ENCODE measurements around the gene THSD4.
"Not testable (repeated sequence)": the region's sequence is repeated elsewhere in the genome, so short reads cannot be mapped to it uniquely, and the experiment has no call there.

The THSD4 gene

DNA sequence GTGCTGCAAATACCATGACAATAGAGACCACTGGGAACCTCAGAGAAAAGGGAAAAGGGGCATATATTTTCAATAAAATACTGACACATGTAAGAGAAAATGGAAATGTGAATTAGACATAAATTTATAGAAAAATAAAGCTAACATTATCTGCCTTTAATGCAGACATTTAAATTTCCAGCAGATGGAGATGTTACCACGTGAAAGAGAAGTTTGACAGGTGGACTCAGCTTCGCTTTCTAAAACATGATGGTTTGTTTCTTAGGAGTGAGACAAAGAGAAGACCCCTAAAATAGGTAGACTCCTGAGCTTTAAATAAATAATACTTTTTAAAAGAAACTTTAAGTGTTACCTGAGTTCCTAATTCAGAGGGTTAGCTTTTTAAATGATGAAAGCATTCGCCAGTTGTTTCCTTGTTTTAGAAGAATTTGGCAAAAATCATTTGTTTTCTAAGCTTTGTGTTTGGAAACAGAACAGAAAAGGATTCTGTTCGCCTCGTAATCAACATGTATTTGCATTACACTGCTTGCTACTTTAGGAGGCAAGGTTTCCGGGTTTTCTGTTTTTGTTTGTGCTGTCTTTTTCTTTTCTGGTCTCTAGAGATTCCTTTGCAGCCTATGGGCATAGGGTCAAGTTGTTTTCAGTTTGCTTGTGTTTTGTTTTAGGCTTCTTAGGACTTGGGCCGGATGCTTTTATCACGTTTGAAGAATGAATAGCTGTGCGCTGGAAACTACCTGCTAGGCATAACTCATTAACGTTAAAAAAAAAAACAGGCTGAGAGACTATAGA, 271.4 kb downstream of the THSD4 start:
- DNase-seq (ENCODE audit: low spot score) = peak; percentile 45

DNA sequence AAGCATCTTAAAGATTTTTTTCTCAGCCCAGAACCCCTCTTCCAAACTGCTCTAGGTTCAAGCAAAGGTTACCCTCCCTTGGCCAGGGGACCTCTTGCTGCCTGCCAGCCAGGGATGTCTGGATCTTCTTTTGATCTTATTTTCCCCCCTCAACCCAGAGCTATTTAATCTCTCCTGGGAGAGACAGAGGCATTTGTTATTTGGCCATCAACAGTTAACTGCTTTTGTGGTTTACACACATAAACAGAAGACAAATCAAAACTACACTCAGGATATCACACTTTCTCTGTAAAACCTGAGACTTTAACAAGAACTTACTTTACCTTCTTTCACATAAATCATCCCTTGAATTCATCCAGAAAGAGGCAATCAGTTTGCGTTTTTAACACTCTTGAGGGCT, 272.5 kb downstream of the THSD4 start:
- DNase-seq (ENCODE audit: low spot score) = no peak

DNA sequence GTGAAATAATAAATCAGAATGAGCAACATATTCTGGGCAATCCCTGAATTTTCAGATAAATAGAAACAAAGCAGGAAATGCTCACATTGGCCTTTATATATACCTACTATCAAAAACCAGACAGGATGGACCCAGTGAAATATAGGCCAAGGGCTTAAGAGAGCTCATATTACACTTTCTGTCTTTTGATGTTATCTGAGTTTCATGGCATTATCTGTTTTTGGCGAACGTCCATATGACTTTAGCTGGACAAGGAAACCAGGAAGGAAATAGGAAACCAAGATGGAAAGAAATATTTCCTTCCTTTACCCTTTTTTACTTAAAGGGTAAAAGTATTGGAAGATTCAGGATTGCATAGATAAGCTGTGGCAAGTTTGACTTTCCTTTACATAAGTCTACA, 274.8 kb downstream of the THSD4 start:
- DNase-seq (ENCODE audit: low spot score) = peak; percentile 57

DNA sequence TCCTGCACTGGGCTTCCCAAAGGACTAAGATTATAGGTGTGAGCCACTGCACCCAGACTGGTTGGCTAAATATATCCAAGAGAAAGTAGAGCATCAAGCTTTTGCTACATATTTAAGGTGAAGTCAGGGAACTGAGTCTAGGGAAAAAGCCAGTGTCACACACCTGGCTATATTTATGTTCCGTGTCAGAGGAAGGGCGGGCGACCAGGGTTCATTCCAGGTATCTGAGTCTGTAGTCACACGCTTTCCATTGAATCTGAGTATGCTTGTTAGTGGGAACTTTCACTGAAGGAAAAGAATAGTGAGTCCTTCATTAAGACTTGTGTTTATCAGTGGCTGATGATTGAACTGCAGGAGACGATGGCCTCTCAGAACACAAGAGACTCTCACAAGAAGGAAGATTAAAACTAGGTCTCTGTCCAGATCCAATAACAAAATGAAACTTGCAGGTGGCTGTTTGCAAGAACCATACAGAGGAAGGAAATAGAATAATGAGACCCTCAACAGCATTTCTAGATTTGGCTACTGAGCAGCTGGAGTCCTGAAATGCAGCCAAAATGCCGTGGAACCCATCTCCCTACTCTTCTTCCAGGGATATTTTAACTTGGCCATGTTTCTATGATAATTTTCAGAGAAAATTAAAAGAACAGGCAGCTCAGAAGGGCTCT, 276.3 kb downstream of the THSD4 start:
- DNase-seq (ENCODE audit: low spot score) = no peak

DNA sequence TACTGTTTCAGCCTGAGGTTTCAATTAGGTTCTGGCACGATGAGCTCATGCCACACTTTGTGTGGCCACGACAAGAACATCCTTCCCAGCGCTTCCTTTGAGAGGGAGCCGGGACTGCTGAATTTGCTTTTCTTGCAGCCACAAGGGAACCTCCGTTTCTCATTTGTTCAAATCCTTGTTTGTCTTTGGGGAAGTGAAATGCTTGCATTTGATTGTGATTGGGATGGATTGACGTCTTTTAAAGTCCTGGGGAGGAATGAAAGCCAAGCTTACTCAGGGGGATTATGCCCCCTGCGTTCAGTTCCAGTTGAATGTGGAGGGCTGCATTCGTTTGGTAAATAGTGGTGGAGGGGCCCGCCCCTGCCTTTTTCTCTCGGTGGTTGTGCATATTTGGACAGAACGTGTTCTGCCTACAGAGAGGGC, 277.6 kb downstream of the THSD4 start:
- DNase-seq (ENCODE audit: low spot score) = no peak

DNA sequence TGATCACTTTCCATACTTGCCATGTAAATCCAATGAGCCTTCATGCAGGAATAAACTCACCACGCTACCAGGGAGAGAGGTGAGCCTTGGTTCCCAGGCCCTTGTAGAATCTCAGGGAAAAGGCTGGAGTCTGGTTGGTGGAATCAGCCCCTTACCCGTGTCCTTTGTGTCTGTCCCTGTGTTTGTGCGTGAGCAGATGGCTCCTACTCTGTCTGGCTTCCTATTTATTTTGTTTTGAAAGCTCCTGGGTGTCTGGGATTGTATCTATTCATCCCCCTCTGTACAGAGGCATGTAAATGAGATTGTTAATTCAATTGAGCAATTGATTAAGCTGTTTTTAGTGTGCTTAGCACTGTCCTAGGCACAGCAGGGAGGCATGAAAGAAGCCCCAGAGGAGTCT, 278.1 kb downstream of the THSD4 start:
- DNase-seq (ENCODE audit: low spot score) = no peak

DNA sequence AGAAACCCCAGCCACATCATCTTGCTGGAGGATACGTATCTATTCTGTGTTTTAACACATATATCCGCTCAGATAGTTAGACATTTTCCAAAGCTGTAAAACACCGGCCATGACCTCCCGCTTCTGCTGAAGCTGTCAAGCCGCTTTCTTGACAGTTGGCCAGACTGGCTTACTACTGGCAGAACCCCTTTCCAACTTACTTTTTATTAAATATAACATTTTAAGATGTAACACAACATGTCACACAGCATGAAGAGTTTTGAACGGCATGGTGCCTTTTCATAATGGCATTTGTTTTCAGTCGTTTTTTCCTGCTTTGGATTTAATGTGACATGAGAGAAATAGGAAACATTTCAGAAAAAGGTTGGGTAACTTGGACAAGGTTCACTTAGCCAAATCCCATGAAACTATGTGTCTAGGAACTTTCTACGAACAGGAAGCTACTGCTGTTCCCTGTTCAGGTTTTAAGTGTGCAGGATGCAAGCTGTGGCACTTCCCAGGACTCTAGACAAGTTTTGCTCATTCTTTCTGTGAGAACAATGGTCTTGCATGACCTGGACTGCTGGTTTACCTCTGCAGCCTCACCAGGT, 281.4 kb downstream of the THSD4 start:
- DNase-seq (ENCODE audit: low spot score) = no peak

DNA sequence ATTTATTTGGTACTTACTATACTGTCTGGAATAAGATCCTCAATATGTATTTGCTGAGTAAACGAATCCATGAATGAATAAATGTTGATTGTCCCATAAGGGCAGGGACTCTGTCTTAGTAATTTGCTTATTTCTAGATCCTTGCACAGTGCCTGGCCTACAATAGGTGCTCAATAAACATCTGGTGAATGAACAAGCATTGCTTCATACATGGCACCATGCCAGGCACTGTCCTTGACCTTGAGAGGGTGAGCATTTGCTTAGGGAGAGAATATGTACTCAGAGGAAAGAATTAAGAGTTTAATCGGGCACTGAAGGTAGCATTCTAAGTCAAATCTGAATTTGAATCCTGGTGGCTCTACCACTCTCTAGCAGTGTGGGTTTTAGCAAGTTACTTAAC, 282.1 kb downstream of the THSD4 start:
- no peak for DNase-seq (ENCODE audit: low spot score)

DNA sequence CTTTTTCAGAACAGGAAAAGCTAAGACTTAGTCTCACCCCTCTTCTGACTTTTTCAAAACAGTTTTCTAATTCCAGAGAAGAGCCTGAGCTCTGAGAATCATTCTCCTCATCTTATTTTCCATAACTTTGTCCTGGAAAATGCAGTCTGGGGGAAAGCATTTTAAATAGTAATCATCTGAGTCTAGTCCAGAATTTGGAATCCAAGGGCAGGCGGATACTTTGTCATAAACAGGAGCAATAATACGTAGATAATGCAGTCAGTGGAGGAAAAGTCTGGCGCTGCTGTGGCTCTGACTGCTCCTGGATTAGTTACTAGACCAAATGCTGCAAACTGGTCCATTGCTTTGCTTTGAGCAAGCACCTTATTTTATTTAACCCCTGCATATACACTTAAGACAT, 285.0 kb downstream of the THSD4 start:
- DNase-seq (ENCODE audit: low spot score) = no peak

DNA sequence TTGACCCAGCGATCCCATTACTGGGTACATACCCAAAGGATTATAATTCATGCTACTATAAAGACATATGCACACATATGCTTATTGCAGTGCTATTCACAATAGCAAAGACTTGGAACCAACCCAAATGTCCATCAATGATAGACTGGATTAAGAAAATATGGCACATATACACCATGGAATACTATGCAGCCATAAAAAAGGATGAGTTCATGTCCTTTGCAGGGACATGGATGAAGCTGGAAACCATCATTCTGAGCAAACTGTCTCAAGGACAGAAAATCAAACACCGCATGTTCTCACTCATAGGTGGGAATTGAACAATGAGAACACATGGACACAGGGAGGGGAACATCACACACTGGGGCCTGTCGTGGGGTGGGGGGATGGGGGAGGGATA, 286.5 kb downstream of the THSD4 start:
- DNase-seq (ENCODE audit: low spot score) = not testable (repeated sequence)

DNA sequence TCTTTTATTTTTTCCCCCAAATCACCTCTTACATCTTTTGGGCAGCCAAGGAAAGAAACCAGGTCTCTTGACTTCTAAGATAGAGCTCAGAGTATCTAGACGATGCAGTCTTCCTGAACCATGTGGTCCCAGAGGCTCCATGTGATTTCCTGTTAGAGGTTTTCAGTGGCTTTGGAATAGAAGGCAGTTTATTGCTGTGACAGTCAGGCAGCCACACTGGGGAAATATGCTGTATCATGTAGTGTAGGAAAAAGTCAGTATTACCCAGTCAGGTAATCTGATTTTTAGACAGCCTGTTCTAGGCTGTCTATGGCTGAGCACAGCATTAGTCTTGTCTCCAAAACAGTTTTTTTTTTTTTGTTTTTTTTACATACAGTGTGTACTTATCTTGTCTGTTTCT, 294.3 kb downstream of the THSD4 start:
- no peak for DNase-seq (ENCODE audit: low spot score)

DNA sequence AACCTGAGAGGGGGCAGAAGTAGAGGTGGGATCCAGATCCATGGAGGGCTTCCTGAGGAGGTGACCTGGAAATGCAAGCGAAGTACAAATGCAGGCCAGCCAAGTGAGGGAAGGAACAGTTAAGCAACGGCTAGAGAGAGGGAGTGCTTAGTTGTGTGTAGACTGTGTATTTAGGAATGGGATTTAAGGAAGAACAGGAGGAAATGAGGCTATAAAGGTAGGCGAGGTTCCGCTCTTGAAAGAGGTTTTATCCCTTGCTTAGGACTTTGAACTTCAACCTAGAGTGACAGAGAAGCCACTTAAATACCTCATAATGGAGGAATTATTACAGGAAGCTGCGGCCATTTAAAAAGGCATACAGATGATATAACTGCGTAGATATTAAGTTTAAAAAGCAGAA, 295.1 kb downstream of the THSD4 start:
- DNase-seq (ENCODE audit: low spot score) = peak; percentile 92

DNA sequence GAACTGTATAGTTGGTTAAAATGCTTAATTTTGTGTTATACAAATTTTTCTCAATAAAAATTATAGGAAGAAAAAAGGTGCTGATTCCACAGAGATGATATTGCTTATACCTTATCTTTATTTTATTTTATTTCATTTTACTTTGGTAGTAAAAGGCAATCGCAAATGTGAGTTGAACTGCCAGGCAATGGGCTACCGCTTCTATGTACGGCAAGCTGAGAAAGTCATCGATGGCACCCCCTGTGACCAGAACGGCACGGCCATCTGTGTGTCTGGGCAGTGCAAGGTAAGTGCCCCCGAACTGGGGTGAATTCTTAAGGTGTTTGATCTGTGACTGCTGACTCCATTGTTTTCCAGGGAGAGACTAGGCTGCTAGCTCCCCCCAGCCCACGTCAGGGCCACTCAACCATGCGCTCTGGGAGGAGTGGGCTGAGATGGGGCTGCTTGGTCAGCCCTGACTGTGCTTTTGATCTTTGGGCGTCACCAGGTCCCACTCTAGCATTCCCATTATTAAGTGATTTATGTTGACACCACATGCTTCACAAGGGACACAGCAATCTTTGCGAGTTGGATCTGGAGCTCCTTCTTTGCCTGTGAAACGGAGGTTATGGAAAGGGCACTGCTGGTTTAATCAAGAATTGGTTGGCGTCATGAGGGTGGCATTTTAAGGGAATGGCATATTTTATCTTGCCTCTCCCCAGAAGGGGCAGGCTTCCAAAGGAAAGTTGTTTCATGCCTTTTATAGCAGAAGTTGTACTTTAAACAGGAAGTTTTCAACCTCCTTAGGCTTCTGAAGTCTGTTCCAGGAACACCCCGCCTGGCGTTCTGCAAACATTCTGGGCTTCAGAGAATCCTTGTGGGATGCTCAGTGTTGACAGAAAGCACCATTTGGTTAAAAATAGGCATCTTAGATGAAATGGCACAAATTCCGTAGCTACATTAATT, 296.5 kb downstream of the THSD4 start:
- DNase-seq (ENCODE audit: low spot score) = peak; percentile 91

DNA sequence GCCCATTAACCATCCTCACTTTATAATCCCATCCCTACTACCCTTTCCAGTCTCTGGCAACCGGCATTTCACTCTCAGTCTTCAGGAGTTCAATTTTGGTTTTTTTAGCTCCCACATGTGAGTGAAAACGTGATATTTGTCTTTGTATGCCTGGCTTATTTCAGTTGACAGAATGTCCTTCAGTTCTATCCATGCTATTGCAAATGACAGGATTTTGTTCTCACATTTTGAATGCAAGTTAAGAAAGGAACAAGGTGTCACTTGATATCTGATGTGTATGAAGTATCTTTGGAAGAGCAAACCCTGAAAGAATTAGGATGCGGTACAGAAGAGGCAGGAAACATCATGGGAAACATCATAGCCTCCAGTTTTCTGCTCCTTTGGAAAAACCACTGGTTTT, 298.1 kb downstream of the THSD4 start:
- DNase-seq (ENCODE audit: low spot score) = no peak

DNA sequence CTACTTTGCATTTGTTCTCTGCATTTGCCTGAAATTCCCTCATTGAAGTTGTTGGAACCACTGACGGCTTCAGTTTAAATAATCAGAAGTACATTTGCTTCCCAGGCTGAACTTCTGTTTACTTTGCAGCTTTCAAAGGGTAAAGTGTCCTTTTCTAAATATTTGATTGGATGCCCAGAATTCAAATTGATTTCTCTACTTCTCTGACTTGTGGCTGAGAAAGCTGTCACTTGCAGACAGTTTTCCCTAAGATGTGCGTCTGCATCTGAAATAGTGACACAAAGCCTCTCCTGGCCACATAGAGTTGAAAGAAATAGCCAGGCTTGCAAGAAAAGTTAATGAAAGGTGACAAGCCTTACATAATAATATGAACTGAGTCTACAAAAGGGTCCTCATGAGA, 299.6 kb downstream of the THSD4 start:
- DNase-seq (ENCODE audit: low spot score) = no peak

DNA sequence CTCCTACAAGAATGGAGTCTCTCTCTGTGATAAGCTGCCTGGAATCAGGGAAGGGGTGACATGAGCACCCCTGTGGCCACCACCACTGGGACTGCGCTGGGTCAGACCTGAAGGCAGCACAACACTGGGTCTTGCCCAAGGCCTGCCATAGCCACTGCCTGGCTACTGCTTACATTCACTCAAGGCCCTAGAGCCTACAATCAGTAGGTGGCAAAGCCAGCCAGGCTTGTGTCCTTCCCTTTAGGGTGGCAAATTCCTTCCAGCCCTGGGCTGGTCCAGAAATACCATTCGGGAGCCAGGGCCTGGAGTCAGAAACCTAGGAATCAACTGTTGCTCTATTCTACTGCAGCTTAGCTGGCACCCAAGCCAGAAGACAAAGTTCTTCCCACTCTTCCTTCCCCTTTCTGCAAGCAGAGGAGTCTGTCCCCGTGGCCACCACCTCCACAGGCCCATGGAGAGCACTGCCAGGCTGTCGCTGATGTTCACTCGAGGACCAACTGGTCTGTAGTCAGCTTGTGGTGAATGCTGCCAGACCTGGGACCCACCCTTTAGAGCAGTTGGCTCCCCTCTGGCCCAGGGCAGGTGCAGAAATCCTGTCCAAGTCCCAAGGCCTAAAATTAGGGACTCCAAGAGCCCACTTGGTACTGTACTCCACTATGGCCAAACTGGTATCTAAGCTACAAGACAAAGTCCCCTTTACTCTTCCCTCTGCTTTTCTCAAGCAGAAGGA, 307.4 kb downstream of the THSD4 start:
- no peak for DNase-seq (ENCODE audit: low spot score)

DNA sequence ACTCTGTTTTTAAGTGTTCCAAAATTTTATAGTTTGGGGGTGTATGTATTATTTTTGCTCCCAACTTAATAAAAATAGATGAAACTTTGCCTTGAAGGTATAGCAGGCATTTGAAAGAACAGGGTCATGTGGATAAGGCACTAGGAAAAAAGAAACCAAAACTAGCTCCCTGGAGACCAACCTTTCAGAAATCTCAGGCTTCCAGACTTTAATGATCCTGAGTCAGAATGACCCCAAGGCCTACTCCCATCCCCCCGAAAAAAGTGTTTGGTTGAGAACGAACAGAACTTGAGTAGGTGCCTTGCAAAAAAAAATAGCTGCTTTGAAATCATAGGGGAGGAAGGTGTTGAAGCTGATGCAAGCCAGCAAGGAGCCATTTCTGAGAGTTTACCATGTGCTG, 309.5 kb downstream of the THSD4 start:
- no peak for DNase-seq (ENCODE audit: low spot score)

DNA sequence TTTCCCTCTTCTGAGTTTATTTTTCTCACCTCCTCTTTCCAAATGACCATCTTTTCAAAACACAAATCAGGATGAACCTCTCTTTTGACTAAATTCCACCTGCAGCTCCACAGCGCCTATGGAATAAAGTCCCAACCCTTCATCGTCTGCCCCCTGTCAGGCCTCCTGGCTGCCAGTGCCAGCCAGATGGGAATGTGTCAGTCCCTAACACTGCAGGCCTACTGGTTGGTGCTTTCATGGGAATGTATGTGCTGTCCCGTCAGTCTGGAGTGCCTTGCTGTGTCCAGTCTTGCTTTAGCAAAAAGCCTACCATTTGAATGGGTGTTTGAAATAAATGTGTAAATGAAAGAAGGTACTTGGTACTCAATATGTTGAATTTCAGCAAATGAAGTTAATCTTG, 310.1 kb downstream of the THSD4 start:
- DNase-seq (ENCODE audit: low spot score) = no peak

DNA sequence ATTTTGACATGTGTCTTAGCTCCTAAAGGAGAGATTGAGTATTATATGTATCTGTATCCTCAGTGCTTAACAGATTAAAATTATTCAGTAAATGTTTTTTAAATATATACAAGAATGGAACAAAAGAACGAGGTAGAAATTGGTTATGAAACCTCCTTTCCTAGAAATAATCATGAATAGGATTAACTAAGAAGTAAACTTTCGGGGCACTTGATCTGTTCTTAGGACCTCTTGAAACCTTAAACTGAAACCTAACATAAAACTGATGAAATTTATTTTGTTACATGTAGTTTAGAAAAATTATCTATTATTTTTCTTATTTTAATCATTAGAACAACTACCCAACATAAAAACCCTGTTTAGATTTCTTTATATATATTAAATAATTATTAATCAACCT, 311.5 kb downstream of the THSD4 start:
- DNase-seq (ENCODE audit: low spot score) = no peak

DNA sequence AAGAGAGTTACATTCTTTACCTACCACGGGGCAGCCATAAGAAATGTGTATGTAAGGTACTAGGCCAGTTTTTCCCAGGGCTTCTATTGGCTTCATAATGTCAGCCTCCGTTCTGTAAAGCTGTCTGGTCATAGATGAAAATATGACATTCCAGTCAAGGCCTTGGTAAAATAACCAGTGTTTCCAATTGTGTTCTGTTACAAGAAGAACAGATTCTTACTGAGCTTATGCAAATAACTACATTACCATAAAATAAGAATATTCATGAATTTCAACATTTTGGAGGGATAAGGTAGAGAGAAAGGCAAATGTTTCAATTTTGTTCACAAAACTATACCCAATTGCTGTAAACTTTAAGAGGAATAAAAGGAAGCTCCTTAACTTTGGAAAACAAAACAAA, 315.5 kb downstream of the THSD4 start:
- no peak for DNase-seq (ENCODE audit: low spot score)

Data from LoVo (cell line).